ENCODE results near the gene CTNNBIP1. TPM values are rescaled to one million over a fixed set of nuclear protein-coding genes. Genes with fewer than 3 reads are reported as not detected.
"Not testable (repeated sequence)": the region's sequence is repeated elsewhere in the genome, so short reads cannot be mapped to it uniquely, and the experiment has no call there.

The CTNNBIP1 gene
- total RNA-seq, 4 donors from 2014 or later, result 478 to 742 (median 566) TPM

DNA sequence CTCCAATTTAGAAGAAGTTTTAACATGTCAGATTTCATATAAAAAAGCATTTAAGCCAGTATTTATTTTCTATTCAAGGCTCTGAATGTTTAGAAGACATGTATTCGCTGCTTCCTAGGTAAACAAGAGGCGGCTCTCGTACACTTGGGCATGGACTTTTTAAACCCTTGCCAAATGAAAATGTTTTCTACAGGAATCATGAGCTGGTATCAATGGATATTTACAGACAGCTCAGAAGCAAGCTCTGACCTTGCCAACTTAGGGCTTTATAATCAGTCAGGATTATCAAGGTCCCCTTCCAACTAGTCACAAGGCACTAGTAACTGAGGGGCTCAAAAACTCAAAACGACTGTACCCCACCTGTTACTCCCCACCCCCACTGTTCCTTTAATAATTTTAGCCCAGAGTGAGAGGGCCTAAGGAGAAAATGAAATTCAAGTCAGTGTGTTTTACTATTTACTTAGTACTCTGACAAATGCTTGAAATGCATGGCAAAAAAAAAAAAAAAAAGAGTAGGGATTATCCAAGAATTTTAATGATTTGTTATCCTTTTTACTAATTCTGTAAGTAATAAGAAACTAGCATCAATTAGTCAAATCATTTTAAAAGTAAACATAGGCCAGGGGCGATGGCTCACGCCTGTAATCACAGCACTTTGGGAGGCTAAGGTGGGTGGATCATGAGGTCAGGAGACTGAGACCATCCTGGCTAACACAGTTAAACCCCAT, 98.7 kb downstream of the CTNNBIP1 start:
- intact Hi-C loops (cut with DNase I; ENCODE audit: low total_unique reads), result no loop called here
- TF ChIP-seq, protein P1, sequence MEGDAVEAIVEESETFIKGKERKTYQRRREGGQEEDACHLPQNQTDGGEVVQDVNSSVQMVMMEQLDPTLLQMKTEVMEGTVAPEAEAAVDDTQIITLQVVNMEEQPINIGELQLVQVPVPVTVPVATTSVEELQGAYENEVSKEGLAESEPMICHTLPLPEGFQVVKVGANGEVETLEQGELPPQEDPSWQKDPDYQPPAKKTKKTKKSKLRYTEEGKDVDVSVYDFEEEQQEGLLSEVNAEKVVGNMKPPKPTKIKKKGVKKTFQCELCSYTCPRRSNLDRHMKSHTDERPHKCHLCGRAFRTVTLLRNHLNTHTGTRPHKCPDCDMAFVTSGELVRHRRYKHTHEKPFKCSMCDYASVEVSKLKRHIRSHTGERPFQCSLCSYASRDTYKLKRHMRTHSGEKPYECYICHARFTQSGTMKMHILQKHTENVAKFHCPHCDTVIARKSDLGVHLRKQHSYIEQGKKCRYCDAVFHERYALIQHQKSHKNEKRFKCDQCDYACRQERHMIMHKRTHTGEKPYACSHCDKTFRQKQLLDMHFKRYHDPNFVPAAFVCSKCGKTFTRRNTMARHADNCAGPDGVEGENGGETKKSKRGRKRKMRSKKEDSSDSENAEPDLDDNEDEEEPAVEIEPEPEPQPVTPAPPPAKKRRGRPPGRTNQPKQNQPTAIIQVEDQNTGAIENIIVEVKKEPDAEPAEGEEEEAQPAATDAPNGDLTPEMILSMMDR (IDR thresholded peaks at IDR 0.05), result no peak
- TF ChIP-seq POLR2A (IDR thresholded peaks at IDR 0.05), result no peak
- peak in 1 of 2 donors; percentile 36 for DNase-seq (ENCODE audit: low spot score in 2 of 2)
- WGBS, 2 donors, result 60 to 69% methylated on average over 6 of the region's 6 CpGs
- no peak overlapping the region for H3K4me3 ChIP-seq (ENCODE audit: low read depth, poor library complexity, severe bottlenecking)

DNA sequence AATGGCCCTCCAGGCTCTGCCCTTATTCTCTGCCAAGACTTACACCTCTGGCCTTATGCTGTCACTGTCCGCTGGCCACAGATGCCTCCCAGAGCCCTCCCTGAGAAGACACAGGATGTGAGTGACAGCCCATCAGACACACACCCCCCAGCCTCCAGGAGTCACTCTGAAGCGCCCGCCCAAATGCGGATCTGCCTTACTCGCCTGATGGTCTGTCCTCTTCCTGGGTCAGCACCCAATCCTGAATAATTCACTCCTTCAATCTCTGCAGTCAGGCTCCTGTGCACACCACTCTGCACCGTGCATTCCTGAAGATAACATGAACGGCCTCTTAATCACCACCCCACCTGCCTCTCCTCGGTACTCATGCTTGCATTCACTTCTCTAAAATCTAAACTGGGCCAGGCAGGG, 101.0 kb downstream of the CTNNBIP1 start:
- TF ChIP-seq, protein P1 (IDR thresholded peaks at IDR 0.05), result no peak
- TF ChIP-seq POLR2A (IDR thresholded peaks at IDR 0.05), result no peak
- intact Hi-C loops (cut with DNase I; ENCODE audit: low total_unique reads), result no loop called here
- 71 to 77% methylated on average over 8 of the region's 8 CpGs for WGBS, 2 donors
- no peak overlapping the region for H3K4me3 ChIP-seq (ENCODE audit: low read depth, poor library complexity, severe bottlenecking)
- peak in 1 of 2 donors; percentile 61 for DNase-seq (ENCODE audit: low spot score in 2 of 2)

DNA sequence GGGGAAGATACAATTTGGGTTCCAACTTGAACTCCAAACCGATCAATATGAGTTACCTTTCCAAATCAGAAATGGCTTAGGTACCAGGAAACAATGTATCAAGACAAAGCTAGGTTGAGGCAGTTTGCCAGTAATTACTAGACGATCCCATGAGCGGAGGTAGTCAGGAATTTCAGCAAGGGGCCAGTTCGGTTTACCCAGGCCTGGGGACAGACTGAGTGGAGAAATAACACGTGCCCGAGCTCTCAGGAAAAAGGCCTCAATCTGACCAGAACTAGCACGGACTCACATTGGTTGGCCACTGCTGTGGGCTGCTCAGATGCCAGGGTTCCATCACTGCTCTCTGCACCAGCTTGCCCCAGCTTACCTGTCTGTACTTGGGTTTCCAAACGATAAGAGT, 101.6 kb downstream of the CTNNBIP1 start:
- no peak for TF ChIP-seq POLR2A (IDR thresholded peaks at IDR 0.05)
- TF ChIP-seq, protein P1 (IDR thresholded peaks at IDR 0.05), result no peak
- no peak overlapping the region for H3K4me3 ChIP-seq (ENCODE audit: low read depth, poor library complexity, severe bottlenecking)
- 42 to 60% methylated on average over 8 of the region's 8 CpGs for WGBS, 2 donors
- intact Hi-C loops (cut with DNase I; ENCODE audit: low total_unique reads), result no loop called here
- DNase-seq (ENCODE audit: low spot score in 2 of 2), result peak in 1 of 2 donors; percentile 25

DNA sequence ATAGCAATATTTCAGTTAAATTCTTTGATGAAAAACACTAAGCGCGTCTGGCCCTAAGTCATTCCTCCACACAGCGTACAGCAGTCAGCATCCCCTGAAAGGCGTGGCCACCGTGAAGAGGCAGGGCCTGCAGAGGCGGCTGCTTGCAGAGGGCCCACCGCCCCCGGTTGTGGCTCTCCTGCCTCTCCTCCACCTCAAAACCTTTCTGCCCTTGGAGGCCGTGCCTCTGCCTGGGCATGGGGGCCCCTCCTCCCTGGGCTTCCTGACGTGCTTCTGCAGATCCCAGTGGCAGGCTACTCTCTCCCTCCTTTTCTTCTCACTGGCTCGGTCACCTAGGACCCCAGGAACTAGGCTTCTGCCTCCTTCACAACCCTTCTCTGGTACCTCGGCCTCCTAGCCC, 102.5 kb downstream of the CTNNBIP1 start:
- DNase-seq (ENCODE audit: low spot score in 2 of 2), result peak in 1 of 2 donors; percentile 75
- 54 to 55% methylated on average over 12 of the region's 12 CpGs for WGBS, 2 donors
- no peak overlapping the region for H3K4me3 ChIP-seq (ENCODE audit: low read depth, poor library complexity, severe bottlenecking)
- no peak for TF ChIP-seq POLR2A (IDR thresholded peaks at IDR 0.05)
- TF ChIP-seq, protein P1 (IDR thresholded peaks at IDR 0.05), result no peak
- intact Hi-C loops (cut with DNase I; ENCODE audit: low total_unique reads), result no loop called here

DNA sequence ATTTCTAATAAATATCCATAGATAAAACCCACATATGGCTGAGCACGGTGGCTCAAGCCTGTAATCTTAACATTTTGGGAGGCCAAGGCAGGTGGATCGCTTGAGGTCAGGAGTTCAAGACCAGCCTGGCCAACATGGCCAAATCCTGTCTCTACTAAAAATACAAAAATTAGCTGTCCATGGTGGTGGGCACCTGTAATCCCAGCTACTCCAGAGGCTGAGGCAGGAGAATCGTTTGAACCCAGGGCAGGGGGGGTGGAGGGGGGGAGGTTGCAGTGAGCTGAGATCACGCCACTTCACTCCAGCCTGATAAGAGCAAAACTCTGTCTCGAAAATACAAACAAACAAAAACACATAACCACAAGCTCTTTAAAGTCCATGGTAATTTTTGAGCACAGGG, 104.1 kb downstream of the CTNNBIP1 start:
- intact Hi-C loops (cut with DNase I; ENCODE audit: low total_unique reads); H3K4me3 ChIP-seq (ENCODE audit: low read depth, poor library complexity, severe bottlenecking): not testable (repeated sequence)
- 86 to 88% methylated on average over 5 of the region's 5 CpGs for WGBS, 2 donors
- DNase-seq (ENCODE audit: low spot score in 2 of 2), result peak in 1 of 2 donors; percentile 62

DNA sequence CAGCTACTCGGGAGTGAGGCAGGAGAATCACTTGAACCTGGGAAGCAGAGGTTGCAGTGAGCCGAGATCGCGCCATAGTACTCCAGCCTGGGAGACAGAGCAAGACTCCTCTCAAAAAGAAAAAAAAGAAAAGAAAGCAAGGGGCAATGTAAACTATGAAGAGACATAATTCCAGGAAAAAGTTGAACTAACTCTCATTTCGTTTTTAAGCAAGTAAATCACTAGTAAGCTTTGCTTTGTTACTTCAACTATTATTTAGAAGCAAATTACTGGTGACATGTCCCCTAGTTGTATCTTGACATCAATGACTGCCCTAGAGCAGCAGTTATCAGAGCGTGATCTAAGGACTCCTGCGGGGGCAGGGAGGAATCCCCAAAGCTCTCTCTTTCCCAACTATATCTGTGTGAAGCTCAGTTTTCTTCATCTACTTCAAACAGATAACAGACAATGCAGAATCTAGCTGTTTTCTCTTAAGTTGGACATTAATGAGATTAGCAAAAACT, 105.0 kb downstream of the CTNNBIP1 start:
- no peak overlapping the region for H3K4me3 ChIP-seq (ENCODE audit: low read depth, poor library complexity, severe bottlenecking)
- WGBS, 2 donors, result 47 to 49% methylated on average over 7 of the region's 7 CpGs
- TF ChIP-seq, protein P1 (IDR thresholded peaks at IDR 0.05), result no peak
- TF ChIP-seq POLR2A (IDR thresholded peaks at IDR 0.05), result no peak
- intact Hi-C loops (cut with DNase I; ENCODE audit: low total_unique reads), result no loop called here
- peak in 1 of 2 donors; percentile 3 for DNase-seq (ENCODE audit: low spot score in 2 of 2)

DNA sequence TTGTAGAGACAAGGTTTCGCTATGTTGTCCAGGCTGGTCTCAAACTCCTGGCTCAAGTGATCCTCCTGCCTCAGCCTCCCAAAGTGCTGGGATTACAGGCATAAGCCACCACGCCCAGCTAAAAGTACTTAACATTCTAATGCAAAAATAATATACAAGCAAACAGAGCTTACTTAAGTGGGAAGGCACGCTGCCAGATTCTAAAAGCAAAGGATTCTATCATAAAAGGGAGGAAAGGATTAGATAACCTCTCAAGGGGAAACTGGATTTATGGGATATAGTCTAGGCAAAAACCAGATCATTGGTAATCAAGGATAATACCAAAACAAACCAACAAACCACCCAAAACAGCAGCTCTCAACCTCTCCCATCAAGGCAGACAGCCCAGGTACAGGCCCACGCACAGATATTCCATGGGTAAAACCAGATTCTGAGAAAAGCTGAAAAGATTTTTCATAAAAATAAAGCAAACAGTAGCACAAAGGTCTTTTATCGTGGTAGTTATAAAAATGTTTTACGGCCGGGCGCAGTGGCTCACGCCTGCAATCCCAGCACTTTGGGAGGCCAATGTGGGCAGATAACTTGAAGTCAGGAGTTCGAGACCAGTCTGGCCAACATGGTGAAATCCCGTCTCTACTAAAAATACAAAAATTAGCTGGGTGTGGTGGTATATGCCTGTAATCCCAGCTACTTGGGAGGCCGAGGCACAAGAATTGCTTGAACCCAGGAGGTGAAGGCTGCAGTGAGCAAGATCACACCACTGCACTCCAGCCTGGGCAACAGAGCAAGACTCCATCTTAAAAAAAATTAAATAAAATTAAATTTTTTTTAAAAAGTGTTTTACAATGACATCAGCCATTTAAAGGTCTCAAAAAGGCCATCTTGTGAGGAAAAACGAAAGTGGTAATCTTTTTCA, 106.8 kb downstream of the CTNNBIP1 start:
- H3K4me3 ChIP-seq (ENCODE audit: low read depth, poor library complexity, severe bottlenecking); intact Hi-C loops (cut with DNase I; ENCODE audit: low total_unique reads): not testable (repeated sequence)
- peak in 1 of 2 donors; percentile 74 for DNase-seq (ENCODE audit: low spot score in 2 of 2)
- WGBS, 2 donors, result 91 to 92% methylated on average over 13 of the region's 13 CpGs

All from lower leg skin (tissue), 4 donors.